OCI-LY1 (cell line): Measurements from ENCODE around the gene PFDN4.

Source experiments
- EZH2 ChIP-seq: fragments of 200-600 bp; sonication (generic), shearing (Covaris generic); IDR thresholded peaks from 2 replicates; pipeline ENCODE4 v1.8.0; 2017; ENCODE audit warnings: borderline replicate concordance, mixed run types, mild to moderate bottlenecking, antibody characterized with exemption, low read length, moderate library complexity, mixed read lengths
- TF ChIP-seq, protein P1 (sequence below): fragments of 200-600 bp; sonication (generic), shearing (Covaris generic); IDR thresholded peaks from 2 replicates; pipeline ENCODE4 v1.5.1; 2017; ENCODE audit warnings: mild to moderate bottlenecking, antibody characterized with exemption, low read length, moderate library complexity, mixed read lengths

GRCh38 chr20:54195483-54196472 is 12.1 kb upstream of the PFDN4 start:
- TF ChIP-seq, protein P1, sequence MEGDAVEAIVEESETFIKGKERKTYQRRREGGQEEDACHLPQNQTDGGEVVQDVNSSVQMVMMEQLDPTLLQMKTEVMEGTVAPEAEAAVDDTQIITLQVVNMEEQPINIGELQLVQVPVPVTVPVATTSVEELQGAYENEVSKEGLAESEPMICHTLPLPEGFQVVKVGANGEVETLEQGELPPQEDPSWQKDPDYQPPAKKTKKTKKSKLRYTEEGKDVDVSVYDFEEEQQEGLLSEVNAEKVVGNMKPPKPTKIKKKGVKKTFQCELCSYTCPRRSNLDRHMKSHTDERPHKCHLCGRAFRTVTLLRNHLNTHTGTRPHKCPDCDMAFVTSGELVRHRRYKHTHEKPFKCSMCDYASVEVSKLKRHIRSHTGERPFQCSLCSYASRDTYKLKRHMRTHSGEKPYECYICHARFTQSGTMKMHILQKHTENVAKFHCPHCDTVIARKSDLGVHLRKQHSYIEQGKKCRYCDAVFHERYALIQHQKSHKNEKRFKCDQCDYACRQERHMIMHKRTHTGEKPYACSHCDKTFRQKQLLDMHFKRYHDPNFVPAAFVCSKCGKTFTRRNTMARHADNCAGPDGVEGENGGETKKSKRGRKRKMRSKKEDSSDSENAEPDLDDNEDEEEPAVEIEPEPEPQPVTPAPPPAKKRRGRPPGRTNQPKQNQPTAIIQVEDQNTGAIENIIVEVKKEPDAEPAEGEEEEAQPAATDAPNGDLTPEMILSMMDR: no peak
- TF ChIP-seq EZH2: no peak
